AG08396 (cell line): Measurements from ENCODE around the gene YWHAB.
"Not testable (repeated sequence)": the region's sequence is repeated elsewhere in the genome, so short reads cannot be mapped to it uniquely, and the experiment has no call there.

Experiments
- DNase-seq: peaks from one replicate; pipeline ENCODE4 v3.0.0; 2012; ENCODE audit warnings: low spot score, mixed read lengths

Gene YWHAB

GRCh38 chr20:44885392-44886265, at the start of gene YWHAB:
Gene YWHAB (plus strand): TSS chr20:44885705. CDS start chr20:44901534, 15,829 bp downstream.
- peak; percentile 98 for DNase-seq

- DNase-seq: no peak
Observed at GRCh38 chr20:44836601-44837120, 48.8 kb upstream of the YWHAB start.

GRCh38 chr20:44837946-44838345, 47.6 kb upstream of the YWHAB start:
- no peak for DNase-seq

- no peak for DNase-seq
Observed at GRCh38 chr20:44838521-44838920, 47.0 kb upstream of the YWHAB start.

GRCh38 chr20:44839481-44839880, 46.0 kb upstream of the YWHAB start:
- no peak for DNase-seq

GRCh38 chr20:44840826-44841225, 44.7 kb upstream of the YWHAB start:
- DNase-seq: no peak

- no peak for DNase-seq
Observed at GRCh38 chr20:44841955-44842354, 43.5 kb upstream of the YWHAB start.

GRCh38 chr20:44843876-44844275, 41.6 kb upstream of the YWHAB start:
- DNase-seq: no peak

GRCh38 chr20:44848254-44849015, 37.1 kb upstream of the YWHAB start:
- no peak for DNase-seq

GRCh38 chr20:44849703-44850102, 35.8 kb upstream of the YWHAB start:
- no peak for DNase-seq

- no peak for DNase-seq
Observed at GRCh38 chr20:44850272-44850671, 35.2 kb upstream of the YWHAB start.

GRCh38 chr20:44850837-44851236, 34.7 kb upstream of the YWHAB start:
- DNase-seq: no peak

- DNase-seq: no peak
Observed at GRCh38 chr20:44851545-44851944, 34.0 kb upstream of the YWHAB start.

- no peak for DNase-seq
Observed at GRCh38 chr20:44856442-44856841, 29.1 kb upstream of the YWHAB start.

- DNase-seq: no peak
Observed at GRCh38 chr20:44856856-44857448, 28.6 kb upstream of the YWHAB start.

- DNase-seq: no peak
Observed at GRCh38 chr20:44858606-44859360, 26.7 kb upstream of the YWHAB start.

GRCh38 chr20:44861531-44862006, 23.9 kb upstream of the YWHAB start:
- peak; percentile 42 for DNase-seq

GRCh38 chr20:44862286-44862685, 23.2 kb upstream of the YWHAB start:
- no peak for DNase-seq

- not testable (repeated sequence) for DNase-seq
Observed at GRCh38 chr20:44863365-44864084, 22.0 kb upstream of the YWHAB start.

- not testable (repeated sequence) for DNase-seq
Observed at GRCh38 chr20:44864493-44864892, 21.0 kb upstream of the YWHAB start.
